SH-SY5Y (cell line): ENCODE data around the gene VAV2.

Experiments
- GATA2 ChIP-seq: IDR thresholded peaks from 2 replicates; pipeline ENCODE4 v1.6.1; 2011; ENCODE audit warnings: mild to moderate bottlenecking, low read depth, low read length
- GATA3 ChIP-seq: IDR thresholded peaks from 2 replicates; pipeline ENCODE4 v1.6.1; 2011; ENCODE audit warnings: low read depth, mild to moderate bottlenecking, low read length, moderate library complexity

DNA sequence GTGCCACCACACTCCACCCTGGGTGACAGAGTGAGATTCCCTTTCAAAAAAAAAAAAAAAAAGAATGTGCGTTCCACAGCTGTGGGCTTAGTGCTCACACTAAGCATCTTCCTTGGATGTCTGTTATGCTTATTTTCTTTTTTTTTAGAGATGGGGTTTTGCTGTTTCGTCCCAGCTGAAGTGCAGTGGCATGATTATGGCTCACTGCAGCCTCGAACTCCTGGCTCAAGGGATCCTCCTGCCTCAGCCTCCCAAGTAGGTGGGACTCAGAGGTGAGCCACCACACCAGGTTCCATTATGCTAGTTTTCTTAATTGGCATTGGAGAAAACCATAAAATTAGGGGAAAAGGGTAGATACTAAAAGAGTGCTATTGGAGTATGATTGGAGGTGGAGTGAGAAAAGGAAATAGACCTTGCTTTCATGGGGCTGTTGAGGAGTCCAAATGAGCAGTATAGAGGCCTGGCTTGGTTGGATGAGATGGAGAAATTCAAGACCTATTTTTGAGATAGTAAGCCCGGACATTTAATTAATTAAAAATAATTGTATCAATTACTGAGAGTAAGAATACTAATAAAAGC, 32.2 kb upstream of the VAV2 start:
- TF ChIP-seq GATA3: no peak
- no peak for TF ChIP-seq GATA2
